ENCODE measurements around the gene NDUFAF3.

Gene NDUFAF3

GRCh38 chr3:49005998-49006397 is 15.9 kb upstream of the NDUFAF3 start:
- Histone ChIP-seq H3K9ac (ENCODE audit: low read length) (peak overlapping the region; percentile 99; the same call in 1 of the 2 replicates), H3K9me3 (ENCODE audit: insufficient read depth, low read length) (no peaks in the 10 kb centered on the region), H2AFZ (ENCODE audit: low read depth, low read length, severe bottlenecking) (no peak overlapping the region), H3K27me3 (ENCODE audit: low read length) (no peaks in the 10 kb centered on the region), H3K4me3 (ENCODE audit: insufficient read depth, low read length, poor library complexity, severe bottlenecking) (no peak overlapping the region), H3K79me2 (ENCODE audit: insufficient read depth, low read length) (peaks cover 20% of the 10 kb centered on the region), H3K27ac (ENCODE audit: low read depth, low read length) (no peak overlapping the region), H4K20me1 (ENCODE audit: low read depth, low read length) (peaks cover 6% of the 10 kb centered on the region; the same call in 1 of the 2 replicates), H3K9me2 (replicated peaks; ENCODE audit: insufficient read depth, low read length) (no peaks in the 10 kb centered on the region), H3K4me2 (ENCODE audit: low read depth, low read length, poor library complexity, severe bottlenecking) (peak overlapping the region; percentile 66), H3K36me3 (ENCODE audit: low read length) (no peaks in the 10 kb centered on the region), H3F3A (ENCODE audit: insufficient read depth) (peaks cover 7% of the 10 kb centered on the region; the same call in 1 of the 2 replicates)
- TF ChIP-seq EZH2phosphoT487 (conservative IDR thresholded peaks at IDR 0.05; ENCODE audit: low read length), result no peak
- no peak for TF ChIP-seq CTCF (IDR thresholded peaks at IDR 0.05; ENCODE audit: insufficient read depth, low read length, poor library complexity, severe bottlenecking)

DNA sequence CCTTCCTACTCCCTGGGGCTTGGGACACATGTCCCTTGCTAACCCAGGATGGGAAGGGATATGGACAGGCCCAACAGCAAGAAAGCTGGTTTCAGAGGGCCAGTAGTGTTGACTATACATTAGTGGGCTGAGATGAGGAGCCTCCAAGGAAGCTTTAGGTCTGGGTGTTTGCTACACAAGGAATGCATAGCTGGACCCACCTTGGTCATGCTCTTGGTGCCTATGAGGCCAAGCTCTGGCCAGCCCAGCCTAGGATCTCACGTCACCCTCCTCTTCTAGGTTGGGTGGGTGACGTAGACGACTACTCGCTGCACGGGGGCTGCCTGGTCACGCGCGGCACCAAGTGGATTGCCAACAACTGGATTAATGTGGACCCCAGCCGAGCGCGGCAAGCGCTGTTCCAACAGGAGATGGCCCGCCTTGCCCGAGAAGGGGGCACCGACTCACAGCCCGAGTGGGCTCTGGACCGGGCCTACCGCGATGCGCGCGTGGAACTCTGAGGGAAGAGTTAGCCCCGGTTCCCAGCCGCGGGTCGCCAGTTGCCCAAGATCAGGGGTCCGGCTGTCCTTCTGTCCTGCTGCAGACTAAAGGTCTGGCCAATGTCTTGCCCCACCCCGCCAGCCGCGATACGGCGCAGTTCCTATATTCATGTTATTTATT is 15.4 kb upstream of the NDUFAF3 start:
- peak overlapping the region; percentile 54 for H3K4me3 ChIP-seq (ENCODE audit: insufficient read depth, low read length, poor library complexity, severe bottlenecking)
- H3K9me3 ChIP-seq (ENCODE audit: insufficient read depth, low read length), result no peaks in the 10 kb centered on the region
- H3K27me3 ChIP-seq (ENCODE audit: low read length), result no peaks in the 10 kb centered on the region
- peak overlapping the region; percentile 99 for H3K9ac ChIP-seq (ENCODE audit: low read length)
- TF ChIP-seq CTCF (IDR thresholded peaks at IDR 0.05; ENCODE audit: insufficient read depth, low read length, poor library complexity, severe bottlenecking), result no peak
- no peak for TF ChIP-seq EZH2phosphoT487 (conservative IDR thresholded peaks at IDR 0.05; ENCODE audit: low read length)
- H3K9me2 ChIP-seq (replicated peaks; ENCODE audit: insufficient read depth, low read length), result no peaks in the 10 kb centered on the region
- peak overlapping the region; percentile 25 for H2AFZ ChIP-seq (ENCODE audit: low read depth, low read length, severe bottlenecking)
- H3K27ac ChIP-seq (ENCODE audit: low read depth, low read length), result no peak overlapping the region
- peaks cover 24% of the 10 kb centered on the region for H3K79me2 ChIP-seq (ENCODE audit: insufficient read depth, low read length)
- H3K36me3 ChIP-seq (ENCODE audit: low read length), result no peaks in the 10 kb centered on the region
- peak overlapping the region; percentile 66 for H3K4me2 ChIP-seq (ENCODE audit: low read depth, low read length, poor library complexity, severe bottlenecking)
- peaks cover 6% of the 10 kb centered on the region; the same call in 1 of the 2 replicates for H4K20me1 ChIP-seq (ENCODE audit: low read depth, low read length)
- H3F3A ChIP-seq (ENCODE audit: insufficient read depth), result peaks cover 7% of the 10 kb centered on the region; the same call in 1 of the 2 replicates

GRCh38 chr3:49007068-49007770 is 14.7 kb upstream of the NDUFAF3 start, which contains the start of gene WDR6:
WDR6 (plus strand) TSS chr3:49007391; CDS start chr3:49007432, 41 bp downstream.
- no peaks in the 10 kb centered on the region for H3K27me3 ChIP-seq (ENCODE audit: low read length)
- H2AFZ ChIP-seq (ENCODE audit: low read depth, low read length, severe bottlenecking), result peak within 1 kb of the TSS; percentile 82
- H3K27ac ChIP-seq (ENCODE audit: low read depth, low read length), result peak within 1 kb of the TSS; percentile 82
- H3K79me2 ChIP-seq (ENCODE audit: insufficient read depth, low read length), result peaks cover 29% of the 10 kb centered on the region
- H3K9me3 ChIP-seq (ENCODE audit: insufficient read depth, low read length), result no peaks in the 10 kb centered on the region
- TF ChIP-seq CTCF (IDR thresholded peaks at IDR 0.05; ENCODE audit: insufficient read depth, low read length, poor library complexity, severe bottlenecking) (peak; percentile 36), EZH2phosphoT487 (conservative IDR thresholded peaks at IDR 0.05; ENCODE audit: low read length) (no peak)
- H4K20me1 ChIP-seq (ENCODE audit: low read depth, low read length), result peaks cover 6% of the 10 kb centered on the region; the same call in 1 of the 2 replicates
- peak within 1 kb of the TSS; percentile 88 for H3K4me2 ChIP-seq (ENCODE audit: low read depth, low read length, poor library complexity, severe bottlenecking)
- H3K4me3 ChIP-seq (ENCODE audit: insufficient read depth, low read length, poor library complexity, severe bottlenecking), result peak within 1 kb of the TSS; percentile 90
- H3K36me3 ChIP-seq (ENCODE audit: low read length), result no peaks in the 10 kb centered on the region
- no peaks in the 10 kb centered on the region for H3K9me2 ChIP-seq (replicated peaks; ENCODE audit: insufficient read depth, low read length)
- peak within 1 kb of the TSS; percentile 99 for H3K9ac ChIP-seq (ENCODE audit: low read length)
- H3F3A ChIP-seq (ENCODE audit: insufficient read depth), result peaks cover 7% of the 10 kb centered on the region; the same call in 1 of the 2 replicates

Measured in SU-DHL-6 (cell line).